Large intestine (tissue), 3 donors: ENCODE measurements around the gene WDR20. TPM values are rescaled to one million over a fixed set of nuclear protein-coding genes. Genes with fewer than 3 reads are reported as not detected.

ENCODE experiments used
- DNase-seq, 2 donors: peaks; one replicate each; pipeline versions ENCODE4 v3.0.0 to v3.0.0-alpha.2; 2013
- H3K27ac ChIP-seq: one replicate; pipeline ENCODE4 v1.5.1; 2013; ENCODE audit warnings: low read length
- H3K27me3 ChIP-seq: 2 replicates; pipeline ENCODE4 v1.6.1; 2013; ENCODE audit warnings: low read length; ENCODE audit not compliant: control insufficient read depth, insufficient read depth
- H3K36me3 ChIP-seq: 2 replicates; pipeline ENCODE4 v1.6.1; 2013; ENCODE audit warnings: low read length; ENCODE audit not compliant: control insufficient read depth, insufficient read depth
- H3K4me1 ChIP-seq: one replicate; pipeline ENCODE4 v1.6.1; 2013; ENCODE audit warnings: low read length; ENCODE audit not compliant: control insufficient read depth, insufficient read depth
- H3K4me3 ChIP-seq: one replicate; pipeline ENCODE4 v1.5.1; 2013; ENCODE audit warnings: low read length
- H3K9me3 ChIP-seq: one replicate; pipeline ENCODE4 v1.6.1; 2013; ENCODE audit warnings: mild to moderate bottlenecking, low read depth, low read length, moderate library complexity; ENCODE audit not compliant: control insufficient read depth
- WGBS: methylation state at CpG from one replicate; pipeline ENCODE4 v1.1.5; 2013; ENCODE audit warnings: low lambda C conversion rate; ENCODE audit not compliant: insufficient coverage; 5-methylcytosine and 5-hydroxymethylcytosine counted together
- polyA plus RNA-seq: library from polyadenylated mRNA; unstranded; fragments of 120-200 nt; gene quantifications from one replicate; pipeline ENCODE4 v1.2.1, GENCODE V29; 2013

WDR20 gene
- polyA plus RNA-seq, 1 donor: 27.1 TPM

GRCh38 chr14:102182936-102183619 lies 43.4 kb downstream of the WDR20 start:
- H3K4me1 ChIP-seq: no peaks in the 10 kb centered on the region
- no peaks in the 10 kb centered on the region for H3K27me3 ChIP-seq
- no peaks in the 10 kb centered on the region for H3K36me3 ChIP-seq
- WGBS: 60% methylated on average over 1 of the region's 9 CpGs
- no peaks in the 10 kb centered on the region for H3K9me3 ChIP-seq
- no peak overlapping the region for H3K27ac ChIP-seq
- no peak for DNase-seq
- H3K4me3 ChIP-seq: no peak overlapping the region

GRCh38 chr14:102183886-102184285 lies 44.2 kb downstream of the WDR20 start:
- H3K4me1 ChIP-seq: no peaks in the 10 kb centered on the region
- H3K27ac ChIP-seq: no peak overlapping the region
- no peak for DNase-seq
- H3K27me3 ChIP-seq: no peaks in the 10 kb centered on the region
- H3K36me3 ChIP-seq: no peaks in the 10 kb centered on the region
- H3K4me3 ChIP-seq: no peak overlapping the region
- no peaks in the 10 kb centered on the region for H3K9me3 ChIP-seq
- WGBS: no CpG with 5 or more reads among the region's 3 CpGs

- H3K27ac ChIP-seq: no peak overlapping the region
- WGBS: 96% methylated on average over 4 of the region's 14 CpGs
Observed at GRCh38 chr14:102184316-102185035, 44.8 kb downstream of the WDR20 start.

GRCh38 chr14:102185360-102185759 lies 45.7 kb downstream of the WDR20 start:
- Histone ChIP-seq H3K4me3 (no peak overlapping the region), H3K4me1 (peaks cover 3% of the 10 kb centered on the region), H3K36me3 (no peaks in the 10 kb centered on the region), H3K27me3 (no peaks in the 10 kb centered on the region), H3K27ac (no peak overlapping the region), H3K9me3 (no peaks in the 10 kb centered on the region)
- 100% methylated on average over 1 of the region's 8 CpGs for WGBS
- DNase-seq: peak in 1 of 2 donors; percentile 21

More at GRCh38 chr14:102184316-102185035, 44.8 kb downstream of the WDR20 start:
- no peaks in the 10 kb centered on the region for H3K9me3 ChIP-seq
- H3K27me3 ChIP-seq: no peaks in the 10 kb centered on the region
- H3K4me3 ChIP-seq: no peak overlapping the region
- no peaks in the 10 kb centered on the region for H3K4me1 ChIP-seq
- no peak for DNase-seq
- H3K36me3 ChIP-seq: no peaks in the 10 kb centered on the region

GRCh38 chr14:102187044-102187443 lies 47.3 kb downstream of the WDR20 start:
- no peaks in the 10 kb centered on the region for H3K36me3 ChIP-seq
- DNase-seq: no peak
- no peaks in the 10 kb centered on the region for H3K9me3 ChIP-seq
- H3K4me1 ChIP-seq: peaks cover 14% of the 10 kb centered on the region
- H3K27ac ChIP-seq: no peak overlapping the region
- WGBS: no CpG with 5 or more reads among the region's 3 CpGs
- no peaks in the 10 kb centered on the region for H3K27me3 ChIP-seq
- H3K4me3 ChIP-seq: no peak overlapping the region

- no peak overlapping the region for H3K27ac ChIP-seq
- no CpG with 5 or more reads among the region's 4 CpGs for WGBS
- DNase-seq: no peak
- H3K4me3 ChIP-seq: no peak overlapping the region
- H3K4me1 ChIP-seq: peaks cover 14% of the 10 kb centered on the region
- H3K36me3 ChIP-seq: no peaks in the 10 kb centered on the region
- no peaks in the 10 kb centered on the region for H3K27me3 ChIP-seq
- no peaks in the 10 kb centered on the region for H3K9me3 ChIP-seq
Observed at GRCh38 chr14:102187568-102188001, 47.9 kb downstream of the WDR20 start.

GRCh38 chr14:102188187-102188586 lies 48.5 kb downstream of the WDR20 start:
- WGBS: no CpG with 5 or more reads among the region's 1 CpG
- DNase-seq: no peak
- H3K4me3 ChIP-seq: no peak overlapping the region
- no peaks in the 10 kb centered on the region for H3K9me3 ChIP-seq
- H3K27me3 ChIP-seq: no peaks in the 10 kb centered on the region
- H3K27ac ChIP-seq: no peak overlapping the region
- no peaks in the 10 kb centered on the region for H3K36me3 ChIP-seq
- peaks cover 14% of the 10 kb centered on the region for H3K4me1 ChIP-seq

- Histone ChIP-seq H3K4me3 (no peak overlapping the region), H3K36me3 (no peaks in the 10 kb centered on the region), H3K27me3 (no peaks in the 10 kb centered on the region), H3K4me1 (peaks cover 14% of the 10 kb centered on the region), H3K9me3 (no peaks in the 10 kb centered on the region), H3K27ac (no peak overlapping the region)
- WGBS: no CpG with 5 or more reads among the region's 5 CpGs
- DNase-seq: no peak
Observed at GRCh38 chr14:102189874-102190273, 50.2 kb downstream of the WDR20 start.

- H3K4me1 ChIP-seq: peaks cover 19% of the 10 kb centered on the region
Observed at GRCh38 chr14:102192840-102193502, 53.3 kb downstream of the WDR20 start.

GRCh38 chr14:102194856-102195255 lies 55.2 kb downstream of the WDR20 start:
- Histone ChIP-seq H3K36me3 (peaks cover 31% of the 10 kb centered on the region), H3K9me3 (no peaks in the 10 kb centered on the region), H3K27ac (no peak overlapping the region), H3K27me3 (no peaks in the 10 kb centered on the region), H3K4me3 (no peak overlapping the region), H3K4me1 (peaks cover 17% of the 10 kb centered on the region)
- WGBS: no CpG with 5 or more reads among the region's 4 CpGs
- no peak for DNase-seq

More at GRCh38 chr14:102192840-102193502, 53.3 kb downstream of the WDR20 start:
- Histone ChIP-seq H3K4me3 (no peak overlapping the region), H3K27ac (no peak overlapping the region), H3K36me3 (peaks cover 17% of the 10 kb centered on the region), H3K9me3 (no peaks in the 10 kb centered on the region), H3K27me3 (no peaks in the 10 kb centered on the region)
- 95% methylated on average over 4 of the region's 13 CpGs for WGBS
- DNase-seq: no peak
